GM19238 (cell line): ENCODE measurements around the gene SEZ6L.
"Not testable (repeated sequence)": the region's sequence is repeated elsewhere in the genome, so short reads cannot be mapped to it uniquely, and the experiment has no call there.

Experiments used
- DNase-seq: peaks from one replicate; pipeline ENCODE4 v3.0.0; 2011; ENCODE audit warnings: low spot score; ENCODE audit not compliant: insufficient read length

Gene SEZ6L

DNA sequence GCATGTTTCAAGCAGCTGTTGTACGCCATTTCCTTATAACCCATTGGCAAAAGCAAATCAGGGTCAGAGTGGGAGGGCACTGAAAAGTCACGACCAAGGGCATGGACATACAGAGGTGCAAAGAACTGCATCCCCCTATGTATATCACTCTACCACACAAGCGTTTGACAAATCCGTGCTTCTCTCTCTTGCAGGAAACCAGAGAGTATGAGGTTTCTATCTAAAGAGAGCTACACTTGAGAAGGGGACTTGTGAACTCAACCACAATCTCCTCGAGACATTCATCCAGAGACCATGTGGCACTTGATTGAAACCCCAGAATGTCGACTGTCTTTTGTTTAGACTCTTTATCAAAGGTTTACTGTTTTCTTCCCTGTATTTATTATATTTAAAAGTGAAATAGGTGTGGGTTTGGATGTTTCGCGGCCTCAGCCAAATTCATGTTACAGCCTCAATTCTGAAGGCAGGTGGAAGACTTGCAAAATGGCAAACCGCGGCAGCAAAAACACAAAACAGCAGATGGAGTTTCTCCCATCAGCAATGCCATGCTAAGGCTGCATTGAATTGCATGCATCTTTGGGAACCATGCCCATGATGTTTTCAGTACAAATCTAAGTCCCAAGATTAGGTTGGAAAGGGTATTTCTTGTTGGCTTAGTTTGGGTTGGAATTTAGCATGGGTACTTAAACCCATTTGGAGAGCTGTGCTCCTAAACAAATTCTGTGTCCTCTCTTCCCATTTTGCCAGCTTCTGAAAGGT lies 211.0 kb downstream of the SEZ6L start:
- DNase-seq: no peak

DNA sequence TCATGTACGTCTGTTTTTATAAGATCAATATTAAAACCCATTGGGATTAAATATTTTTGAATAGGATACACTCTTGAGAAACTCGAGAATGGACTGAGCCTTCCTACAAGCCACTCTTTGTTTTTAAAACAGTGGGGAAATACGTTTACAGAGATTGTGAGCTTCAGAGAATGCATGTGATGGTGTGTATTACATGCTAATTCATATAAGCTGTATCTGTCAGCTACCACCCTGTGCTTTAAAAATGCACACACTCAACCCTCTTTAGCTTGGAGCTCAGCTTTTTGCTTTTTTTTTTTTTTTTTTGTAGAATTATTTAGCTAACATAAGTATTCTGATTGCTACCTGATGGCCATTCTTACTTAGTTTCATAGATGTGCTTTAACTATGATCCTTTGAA lies 213.5 kb downstream of the SEZ6L start:
- DNase-seq: no peak

DNA sequence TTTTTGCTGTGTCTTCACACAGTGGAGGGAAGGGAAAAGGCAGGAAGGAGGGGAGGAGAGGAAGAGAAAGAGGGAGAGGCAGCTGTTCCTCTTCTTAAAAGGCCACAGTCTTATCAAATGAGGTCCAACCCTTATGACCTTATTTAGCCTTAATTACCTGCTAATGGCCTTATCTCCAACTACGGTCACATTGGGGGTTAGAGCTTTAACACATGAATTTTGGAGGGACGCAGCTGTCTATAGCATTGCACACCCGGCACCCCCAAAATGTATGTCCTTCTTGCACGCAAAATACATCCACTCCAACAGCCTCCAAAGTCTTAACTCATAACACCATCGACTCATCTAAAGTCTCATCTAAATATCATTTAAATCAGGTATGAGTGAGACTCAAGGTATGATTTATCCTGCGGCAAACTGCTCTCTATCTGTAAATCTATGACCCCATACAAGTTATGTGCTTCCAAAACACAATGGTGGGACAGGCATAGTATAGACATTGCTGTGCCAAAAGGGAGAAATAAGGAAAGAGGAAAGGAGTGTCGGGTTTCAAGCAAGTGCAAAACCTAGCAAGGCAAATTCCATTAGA lies 214.8 kb downstream of the SEZ6L start:
- DNase-seq: no peak

DNA sequence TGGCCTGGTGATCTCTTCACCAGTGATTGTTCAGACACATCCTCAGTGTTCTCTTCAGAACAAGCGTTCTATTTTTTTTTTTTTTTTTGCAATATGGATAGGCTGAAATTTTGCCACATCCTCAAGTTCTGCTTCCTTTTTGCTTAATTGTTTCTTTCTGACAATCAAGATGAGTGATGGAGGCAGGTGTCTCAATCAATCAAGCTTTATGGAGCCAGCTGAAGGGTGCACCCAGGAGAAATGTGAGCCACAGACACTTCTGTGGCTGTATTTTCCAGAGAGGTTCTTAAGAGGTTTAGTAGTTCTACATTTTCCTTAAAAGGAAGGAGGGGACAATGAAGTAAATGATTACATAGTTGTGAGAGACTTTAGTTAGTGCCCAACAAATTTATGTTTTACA lies 215.9 kb downstream of the SEZ6L start:
- no peak for DNase-seq

DNA sequence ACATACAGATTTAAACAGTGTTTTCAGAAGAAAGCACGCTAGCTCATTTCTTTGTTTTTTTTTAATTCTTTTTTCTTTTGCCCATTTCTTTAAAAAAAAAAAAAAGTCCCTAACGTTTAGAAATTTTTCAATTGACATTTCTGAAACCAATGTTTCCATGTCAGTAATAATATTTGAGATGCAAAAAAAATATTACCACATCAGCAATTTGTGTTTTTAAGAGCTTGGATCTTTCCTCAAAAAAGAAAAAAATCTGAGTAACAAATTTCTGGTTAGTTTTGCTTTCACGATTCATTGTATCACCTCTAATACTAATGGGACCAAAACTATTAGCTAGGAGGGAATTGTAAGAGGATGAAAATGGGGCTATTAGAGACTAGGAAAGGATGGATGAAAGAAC lies 219.9 kb downstream of the SEZ6L start:
- no peak for DNase-seq

DNA sequence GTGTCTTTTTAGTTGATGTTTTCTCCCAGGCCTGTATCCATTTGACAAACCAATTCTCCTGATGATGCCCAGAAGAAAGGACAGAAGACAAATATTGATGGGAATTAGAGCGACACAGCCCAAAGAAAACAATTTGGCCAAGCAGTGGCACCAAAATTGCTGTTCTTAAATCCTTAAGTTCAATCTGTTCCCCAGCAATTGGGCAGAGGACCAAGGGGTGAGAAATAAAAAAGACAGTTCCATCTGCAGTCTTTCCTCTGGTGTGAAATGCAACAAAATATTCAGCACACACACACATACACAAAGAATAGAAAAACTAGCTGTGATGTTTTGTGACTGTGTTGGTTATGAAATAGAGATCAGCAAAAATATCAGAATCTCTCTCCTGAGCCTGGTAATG lies 221.8 kb downstream of the SEZ6L start:
- DNase-seq: no peak

DNA sequence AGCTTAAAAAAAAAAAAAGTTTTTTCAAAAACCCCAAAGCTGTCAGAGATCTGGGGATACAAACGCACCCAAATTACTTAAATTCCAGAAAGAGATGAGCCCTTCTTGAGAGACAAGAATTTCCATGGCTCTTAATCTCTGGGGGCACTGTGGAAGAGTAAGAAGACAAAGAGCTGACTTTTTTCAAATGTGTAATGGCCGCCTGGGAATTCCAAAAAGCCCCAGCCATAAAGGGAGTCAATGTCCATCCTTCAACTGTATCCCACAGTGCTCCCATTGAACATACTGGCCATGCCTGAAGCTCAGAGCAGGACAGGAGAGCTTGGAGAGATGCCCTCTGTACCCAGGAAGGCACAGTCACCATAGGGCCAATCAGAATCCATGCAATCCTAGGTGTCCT lies 222.4 kb downstream of the SEZ6L start:
- DNase-seq: no peak

DNA sequence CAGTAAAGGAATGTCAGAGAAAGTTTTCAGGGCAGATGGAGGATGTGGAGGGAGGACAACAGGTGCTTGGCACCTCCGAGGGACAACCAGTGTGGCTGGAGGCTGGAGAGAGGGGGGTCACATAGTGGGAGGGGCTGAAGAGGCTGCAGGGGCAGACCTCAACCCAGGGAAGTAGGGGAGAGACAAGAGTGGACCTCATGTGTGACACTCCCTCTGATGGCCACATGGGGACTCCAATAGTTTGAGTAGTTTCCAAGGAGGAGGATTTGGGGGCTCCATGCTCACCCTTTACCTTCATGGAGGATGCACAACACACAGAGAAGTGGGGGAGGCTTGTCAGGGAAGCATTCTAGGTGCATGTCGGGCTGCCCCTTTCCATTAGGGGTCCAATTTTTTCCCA lies 224.7 kb downstream of the SEZ6L start:
- no peak for DNase-seq

DNA sequence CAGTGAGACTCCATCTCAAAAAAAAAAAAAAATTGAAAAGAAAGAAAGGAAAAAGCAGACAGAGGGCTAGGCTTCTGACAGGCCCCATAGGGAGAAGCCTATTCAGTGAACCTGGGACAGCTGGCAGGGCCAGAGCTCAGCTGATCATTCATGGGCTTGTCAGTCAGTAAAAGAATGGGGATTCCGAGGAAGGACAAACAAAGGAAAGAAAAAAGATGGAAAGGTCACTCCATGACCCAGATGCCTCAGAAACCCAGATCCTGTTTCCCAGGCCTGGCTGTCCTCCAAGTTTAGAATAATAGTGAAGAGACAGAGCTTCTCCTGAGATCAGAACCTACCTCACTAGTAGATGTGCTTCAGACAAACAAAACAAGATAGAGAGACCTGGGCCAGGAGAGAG lies 225.5 kb downstream of the SEZ6L start:
- DNase-seq: no peak

DNA sequence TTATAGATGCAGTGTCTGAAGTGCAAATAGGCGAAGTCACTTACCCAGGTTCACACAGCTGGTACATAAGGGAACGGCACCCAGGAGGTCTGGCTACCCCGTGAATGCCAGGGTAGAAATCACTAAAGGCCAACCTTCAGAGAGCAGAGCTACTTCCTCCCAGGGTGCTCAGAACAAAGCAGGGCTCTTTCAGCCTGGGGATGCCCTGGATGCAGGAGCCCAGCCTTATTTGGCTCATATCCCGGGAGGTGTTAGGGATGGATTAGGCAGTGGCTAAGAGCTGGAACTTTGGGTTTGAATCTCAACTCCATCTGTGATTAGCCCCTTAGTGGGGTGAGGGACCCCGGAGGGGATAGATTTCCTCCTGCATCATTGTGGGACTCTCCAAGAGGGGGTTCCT lies 226.7 kb downstream of the SEZ6L start:
- no peak for DNase-seq

DNA sequence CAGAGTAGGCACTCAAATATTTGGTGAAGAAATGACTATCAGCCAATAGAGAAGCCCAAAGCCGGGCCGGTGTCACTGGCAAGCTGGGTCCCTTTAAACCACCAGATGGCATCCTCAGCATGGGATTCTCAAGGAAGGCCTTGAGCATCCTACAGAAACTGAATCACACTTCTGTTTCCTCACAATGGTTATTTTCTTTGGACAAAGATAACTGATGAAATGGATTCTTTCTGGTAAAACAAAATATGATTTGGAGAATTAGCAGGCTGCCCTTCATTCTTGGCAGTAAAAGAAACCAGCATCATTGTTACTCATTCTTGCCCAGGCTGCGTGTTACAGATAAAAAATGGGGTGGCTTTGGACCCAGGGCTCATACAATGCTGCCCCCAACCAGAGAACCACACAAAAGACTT lies 229.5 kb downstream of the SEZ6L start:
- DNase-seq: peak; percentile 47

DNA sequence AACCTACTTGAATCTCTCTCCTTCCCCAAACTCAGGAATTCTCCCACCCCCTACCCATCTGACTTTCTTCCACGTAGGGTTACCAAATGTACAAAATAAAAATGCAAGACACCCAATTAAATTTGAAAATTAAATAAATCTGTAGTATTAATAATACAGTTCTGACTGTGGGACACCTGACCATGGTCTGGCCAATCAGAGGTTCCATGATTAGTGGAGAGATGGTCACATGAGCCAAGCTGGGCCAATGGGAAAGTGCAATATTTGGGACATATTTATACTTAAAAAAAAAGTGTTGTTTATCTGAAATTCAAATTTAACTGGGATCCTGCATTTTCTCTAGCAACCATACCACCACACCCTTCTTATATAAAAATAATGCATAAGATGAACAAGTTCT lies 230.0 kb downstream of the SEZ6L start:
- DNase-seq: no peak

DNA sequence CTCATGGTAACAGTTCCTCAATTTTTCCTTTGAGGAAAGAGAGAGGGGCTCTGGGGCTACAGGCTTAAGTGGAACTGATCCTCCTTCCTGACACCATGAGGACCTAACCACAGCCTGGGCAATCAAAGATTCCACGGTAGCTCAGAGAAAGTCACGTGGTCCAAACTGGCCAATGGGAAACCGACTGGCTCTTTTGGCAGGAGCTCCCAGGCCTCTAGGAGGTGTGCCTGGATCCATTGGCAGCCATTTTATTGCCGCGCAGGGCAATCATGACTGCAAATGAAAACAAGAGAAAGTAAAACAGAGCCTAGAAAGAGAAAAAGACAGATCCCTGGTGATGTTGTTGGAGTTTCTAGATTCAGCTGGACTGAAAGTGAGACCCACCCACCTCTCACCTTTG lies 232.5 kb downstream of the SEZ6L start:
- no peak for DNase-seq

DNA sequence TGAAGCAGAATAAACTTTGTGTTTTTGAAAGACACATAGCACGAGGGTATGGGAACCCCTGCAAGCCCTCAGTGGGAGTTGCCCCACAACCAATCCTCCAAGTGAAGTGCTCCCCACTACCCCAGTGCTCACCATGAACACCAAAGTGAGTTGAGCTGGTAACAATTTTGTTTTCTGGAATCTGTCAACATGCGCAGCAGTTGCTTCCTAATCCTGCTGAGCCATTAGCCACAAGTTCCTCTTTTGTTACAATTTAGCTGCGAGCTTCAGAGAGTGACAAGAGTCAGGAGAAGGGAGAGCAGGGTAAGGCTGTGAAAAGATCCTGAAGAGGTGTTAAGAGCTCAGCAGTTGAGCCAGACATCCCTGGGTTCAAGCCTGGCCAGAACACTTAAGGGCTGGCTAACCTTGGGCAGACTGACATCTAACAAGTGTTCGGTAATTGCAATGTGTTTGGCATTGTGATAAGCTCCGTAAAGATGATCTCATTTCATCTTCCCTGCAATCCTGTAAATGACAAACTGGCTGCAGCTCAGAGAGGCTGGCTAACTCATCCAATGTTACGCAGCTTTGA lies 235.7 kb downstream of the SEZ6L start:
- no peak for DNase-seq

DNA sequence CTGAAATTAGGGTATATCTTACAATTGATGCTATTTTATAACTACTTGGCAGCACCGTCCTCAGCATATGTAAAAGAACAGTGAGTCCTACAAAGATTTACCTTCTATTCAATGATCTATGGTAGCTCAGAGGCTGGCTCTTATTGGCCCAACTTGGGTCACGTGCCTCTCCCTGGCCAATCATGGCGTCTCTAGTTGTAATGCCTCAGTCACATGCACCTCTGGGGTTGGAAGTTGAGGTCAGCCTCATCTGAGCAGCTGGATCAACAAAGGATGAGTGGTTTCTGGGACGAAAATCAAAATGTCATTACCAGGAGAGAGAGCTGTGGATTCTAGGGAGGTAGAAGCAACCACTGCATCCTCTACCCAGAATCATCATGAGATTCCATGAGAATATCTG lies 236.9 kb downstream of the SEZ6L start:
- DNase-seq: no peak

DNA sequence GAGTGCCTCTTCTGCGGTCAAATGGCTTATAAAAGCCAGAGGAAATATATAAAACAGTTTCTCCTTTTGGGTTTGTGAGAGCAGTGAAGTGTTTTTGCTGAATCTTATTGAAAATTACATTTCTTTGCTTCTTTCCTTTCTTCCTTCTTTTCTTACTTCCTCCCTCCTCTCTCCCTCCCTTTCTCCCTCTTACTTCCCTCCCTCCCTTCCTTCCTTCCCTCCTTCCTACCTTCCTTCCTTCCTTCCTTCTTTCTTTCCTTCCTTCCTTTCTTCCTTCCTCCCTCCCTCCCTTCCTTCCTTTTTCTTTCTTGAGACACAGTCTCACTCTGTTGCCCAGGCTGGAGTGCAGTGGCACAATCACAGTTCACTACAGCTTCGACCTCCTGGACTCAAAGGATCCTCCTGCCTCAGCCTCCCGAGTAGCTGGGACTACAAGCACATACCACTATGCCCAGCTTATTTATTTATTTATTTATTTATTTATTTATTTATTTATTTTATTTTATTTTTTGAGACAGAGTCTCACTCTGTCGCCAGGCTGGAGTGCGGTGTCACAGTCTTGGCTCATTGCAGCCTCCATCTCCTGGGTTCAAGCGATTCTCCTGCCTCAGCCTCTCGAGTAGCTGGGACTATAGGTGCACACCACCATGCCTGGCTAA lies 239.4 kb downstream of the SEZ6L start:
- DNase-seq: not testable (repeated sequence)

DNA sequence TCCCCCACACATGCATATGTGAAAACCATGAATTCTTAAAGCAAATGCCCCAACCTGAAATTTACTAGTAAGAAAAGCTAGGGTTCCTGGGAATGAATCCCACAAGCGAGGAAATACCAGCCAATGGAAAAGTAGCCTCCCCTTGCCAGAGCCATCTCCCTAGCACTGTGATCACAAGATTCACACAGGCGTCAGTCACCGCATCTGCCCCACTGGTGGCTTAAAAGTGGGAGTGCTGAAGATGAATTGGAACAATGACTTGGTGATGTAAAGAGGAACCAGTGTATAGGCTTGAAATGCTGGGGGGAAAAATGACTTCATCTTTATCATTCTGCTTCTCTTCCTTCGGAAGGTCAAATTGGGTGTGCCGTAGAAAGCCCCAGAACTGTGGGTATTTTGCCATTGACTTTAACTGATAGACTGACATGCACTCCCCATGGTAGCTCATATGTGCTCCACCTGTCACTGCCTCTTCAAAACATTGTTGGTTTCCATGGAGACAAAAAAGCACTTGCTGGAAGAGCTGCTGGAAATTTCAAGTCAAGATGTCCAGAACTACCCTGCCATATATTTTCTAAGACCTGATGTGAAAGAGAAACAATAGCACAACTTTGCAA lies 240.6 kb downstream of the SEZ6L start:
- DNase-seq: no peak

DNA sequence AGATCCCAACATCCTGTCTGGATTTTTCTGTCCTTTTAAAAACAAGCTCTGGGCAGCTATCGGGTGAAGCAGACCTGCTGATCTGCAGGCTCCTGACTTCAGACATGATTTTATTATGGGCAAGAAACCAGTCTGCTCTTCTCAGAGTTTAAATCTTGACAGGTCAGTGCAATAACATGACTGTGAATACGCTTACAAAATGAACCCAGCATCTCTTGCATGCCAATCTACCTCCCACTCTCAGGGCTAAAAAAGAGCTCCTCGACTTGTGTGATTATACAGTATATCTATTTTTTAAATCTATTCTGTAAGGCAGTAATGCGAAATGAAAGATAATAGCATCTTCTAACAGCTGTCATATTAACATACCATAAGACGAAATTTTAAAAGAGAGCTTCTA lies 241.1 kb downstream of the SEZ6L start:
- DNase-seq: no peak

DNA sequence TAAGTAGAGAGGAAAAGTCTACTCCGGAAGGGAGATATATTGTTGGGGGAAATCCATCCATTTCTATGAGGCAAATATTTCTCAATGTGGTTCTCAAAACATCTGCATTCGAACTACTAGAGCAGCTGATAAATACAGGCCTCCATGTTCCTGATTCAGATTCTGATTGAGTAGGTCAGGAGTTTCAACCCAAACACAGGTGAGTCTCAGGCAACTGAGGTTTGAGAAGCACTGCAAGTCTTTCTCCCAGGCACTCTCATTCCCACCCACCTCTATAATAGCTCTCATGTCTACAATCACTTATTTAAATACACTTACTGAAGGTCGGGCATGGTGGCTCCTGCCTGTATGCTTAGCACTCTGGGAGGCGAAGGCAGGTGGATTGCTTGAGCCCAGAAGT lies 245.1 kb downstream of the SEZ6L start:
- no peak for DNase-seq

DNA sequence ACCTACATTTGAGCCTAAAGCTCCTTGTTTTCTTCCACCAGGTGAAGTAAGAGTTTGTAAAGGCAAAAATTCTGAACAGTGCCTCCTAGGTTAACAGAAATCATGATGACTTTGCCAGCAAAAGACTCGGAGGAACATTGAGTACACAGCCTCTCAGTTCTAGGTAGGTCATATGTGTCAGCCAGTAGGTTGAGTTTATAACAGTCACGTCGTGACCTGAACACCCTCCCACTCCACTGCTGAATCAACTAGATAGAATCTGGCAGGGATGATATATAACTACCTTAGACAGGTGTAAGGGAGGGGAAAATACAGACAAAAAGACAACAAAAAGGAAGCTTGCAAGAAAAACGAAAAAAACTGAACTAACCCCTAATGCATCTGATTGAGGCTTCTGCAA lies 247.0 kb downstream of the SEZ6L start:
- DNase-seq: no peak

DNA sequence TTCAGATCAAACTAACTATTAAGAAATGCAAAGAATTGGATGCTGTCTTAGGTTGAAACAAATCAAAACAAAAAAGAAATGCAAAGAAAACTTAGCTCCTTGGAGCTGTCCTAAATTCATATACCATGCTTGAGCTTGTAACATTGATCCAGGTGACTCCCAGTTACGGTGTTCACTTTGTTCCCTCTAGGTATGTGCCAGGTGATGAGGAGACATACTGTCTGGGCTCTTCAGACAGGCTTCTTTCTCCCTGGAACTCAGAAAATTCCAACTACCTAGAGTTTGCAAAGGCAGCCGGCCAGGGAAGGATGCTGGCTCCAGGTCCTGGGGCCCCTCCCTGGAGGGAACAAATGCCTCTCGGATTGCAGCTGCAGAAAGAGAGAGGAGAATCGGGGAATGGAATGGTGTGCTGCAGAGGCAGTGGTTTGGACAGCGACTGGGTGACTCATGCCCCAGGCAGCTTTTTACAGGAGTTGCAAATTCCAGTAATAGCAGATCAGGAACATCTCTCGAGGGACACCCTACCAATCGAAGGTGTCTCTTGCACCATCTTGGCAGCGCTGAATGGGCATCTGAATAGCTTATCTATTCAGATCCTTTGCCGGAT lies 247.5 kb downstream of the SEZ6L start:
- no peak for DNase-seq

DNA sequence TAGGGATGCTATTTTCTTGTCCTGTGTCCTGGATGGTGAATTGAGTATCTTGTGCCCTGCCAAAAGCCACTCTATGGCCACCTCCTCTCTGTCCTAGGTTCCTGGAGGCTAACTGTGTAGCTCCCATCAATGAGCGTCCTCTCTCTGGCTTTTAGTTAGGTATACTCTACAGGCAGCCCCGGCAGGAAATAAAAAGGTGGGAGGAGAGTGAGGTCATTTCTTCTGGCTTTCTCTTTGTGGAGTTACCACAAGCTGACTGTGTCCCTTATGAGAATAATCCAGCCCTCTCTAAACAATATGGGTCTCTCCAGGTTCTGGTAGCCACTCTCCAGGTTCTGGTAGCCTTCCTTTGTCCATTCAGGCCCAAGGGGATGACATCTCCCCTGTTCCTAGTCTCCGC lies 248.1 kb downstream of the SEZ6L start:
- DNase-seq: no peak
